HG03457 (cell line): ENCODE data around the gene FADD.
"Not testable (repeated sequence)": the region's sequence is repeated elsewhere in the genome, so short reads cannot be mapped to it uniquely, and the experiment has no call there.

Source experiments
- ATAC-seq: cut with Tn5 transposase; IDR thresholded peaks from one replicate; pipeline ENCODE4 v1.9.1; 2021; ENCODE audit warnings: moderate number of reproducible peaks; ENCODE audit not compliant: unreplicated experiment

Gene FADD

DNA sequence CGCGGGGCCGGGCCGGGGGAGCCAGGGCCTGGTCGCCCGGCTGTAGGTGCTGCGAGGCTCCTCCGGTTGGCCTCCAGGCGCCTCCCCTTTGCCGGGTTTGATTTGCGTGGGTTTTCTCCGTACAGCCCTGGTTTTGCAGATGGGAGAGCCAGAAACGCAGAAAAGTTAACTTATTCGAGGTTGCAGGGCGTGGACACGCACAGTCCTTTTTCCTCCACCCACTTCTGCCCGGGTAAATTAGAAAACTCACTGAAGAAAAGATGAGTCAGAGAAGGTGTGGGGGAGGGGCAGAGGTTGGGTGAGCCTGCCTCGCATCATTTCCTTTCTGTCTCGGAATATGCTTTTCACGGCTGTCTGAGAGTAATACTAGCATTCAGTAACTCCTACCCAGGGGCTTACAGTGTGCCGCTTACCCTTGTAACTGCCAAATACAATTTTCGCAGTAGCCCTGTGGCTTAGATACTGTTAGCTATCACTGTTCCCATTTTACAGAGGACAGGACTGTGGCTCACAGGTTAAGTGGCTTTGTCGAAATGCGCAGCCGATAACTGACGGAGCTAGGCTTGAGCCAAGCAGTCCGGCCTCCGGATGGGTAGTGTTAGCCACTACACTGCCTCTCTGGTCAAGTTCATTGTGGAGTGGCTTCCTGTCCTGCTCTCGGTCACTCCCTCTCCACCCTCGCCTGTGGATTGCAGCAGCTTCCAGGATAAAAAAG is 812 bp downstream of the FADD start:
- peak; percentile 38 for ATAC-seq

DNA sequence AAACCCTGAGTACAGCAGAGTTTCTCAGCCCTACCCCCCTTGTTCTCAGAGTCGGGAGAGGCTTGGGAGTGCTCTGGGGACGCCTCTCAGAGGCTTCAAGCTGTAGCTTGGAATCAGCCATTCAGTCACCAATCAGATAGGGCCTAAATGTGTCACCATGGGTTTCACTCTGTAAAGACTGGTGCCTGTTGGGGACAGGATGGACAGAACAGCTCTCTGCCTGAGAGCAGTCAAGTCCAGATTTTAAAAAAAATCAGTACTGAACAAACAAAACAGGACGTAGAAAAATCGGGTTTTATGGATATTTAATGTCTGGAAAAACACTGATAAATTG is 1.3 kb downstream of the FADD start:
- ATAC-seq: no peak

- no peak for ATAC-seq
Measured at GRCh38 chr11:70205049-70205725, 2.1 kb downstream of the FADD start.

DNA sequence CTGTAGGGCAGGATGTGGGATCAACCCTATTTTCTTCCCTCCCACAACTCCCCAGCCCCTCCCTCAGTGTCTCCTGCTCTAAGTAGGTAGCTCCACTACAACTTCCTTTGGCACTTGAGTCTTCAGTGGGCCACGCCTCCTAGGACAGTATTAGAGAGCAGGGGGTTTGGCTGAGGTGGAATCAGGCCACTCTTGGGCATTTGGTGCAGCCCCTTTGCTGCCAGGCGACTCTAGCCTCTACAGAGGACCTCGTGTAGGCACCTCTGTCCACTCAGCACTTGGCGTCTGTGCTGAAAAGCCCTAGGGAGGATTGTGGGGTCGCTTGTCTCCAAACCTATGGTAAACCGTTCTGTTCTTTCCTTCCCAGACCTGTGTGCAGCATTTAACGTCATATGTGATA is 2.7 kb downstream of the FADD start:
- ATAC-seq: no peak

DNA sequence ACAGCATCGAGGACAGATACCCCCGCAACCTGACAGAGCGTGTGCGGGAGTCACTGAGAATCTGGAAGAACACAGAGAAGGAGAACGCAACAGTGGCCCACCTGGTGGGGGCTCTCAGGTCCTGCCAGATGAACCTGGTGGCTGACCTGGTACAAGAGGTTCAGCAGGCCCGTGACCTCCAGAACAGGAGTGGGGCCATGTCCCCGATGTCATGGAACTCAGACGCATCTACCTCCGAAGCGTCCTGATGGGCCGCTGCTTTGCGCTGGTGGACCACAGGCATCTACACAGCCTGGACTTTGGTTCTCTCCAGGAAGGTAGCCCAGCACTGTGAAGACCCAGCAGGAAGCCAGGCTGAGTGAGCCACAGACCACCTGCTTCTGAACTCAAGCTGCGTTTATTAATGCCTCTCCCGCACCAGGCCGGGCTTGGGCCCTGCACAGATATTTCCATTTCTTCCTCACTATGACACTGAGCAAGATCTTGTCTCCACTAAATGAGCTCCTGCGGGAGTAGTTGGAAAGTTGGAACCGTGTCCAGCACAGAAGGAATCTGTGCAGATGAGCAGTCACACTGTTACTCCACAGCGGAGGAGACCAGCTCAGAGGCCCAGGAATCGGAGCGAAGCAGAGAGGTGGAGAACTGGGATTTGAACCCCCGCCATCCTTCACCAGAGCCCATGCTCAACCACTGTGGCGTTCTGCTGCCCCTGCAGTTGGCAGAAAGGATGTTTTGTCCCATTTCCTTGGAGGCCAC is 3.3 kb downstream of the FADD start:
- no peak for ATAC-seq

DNA sequence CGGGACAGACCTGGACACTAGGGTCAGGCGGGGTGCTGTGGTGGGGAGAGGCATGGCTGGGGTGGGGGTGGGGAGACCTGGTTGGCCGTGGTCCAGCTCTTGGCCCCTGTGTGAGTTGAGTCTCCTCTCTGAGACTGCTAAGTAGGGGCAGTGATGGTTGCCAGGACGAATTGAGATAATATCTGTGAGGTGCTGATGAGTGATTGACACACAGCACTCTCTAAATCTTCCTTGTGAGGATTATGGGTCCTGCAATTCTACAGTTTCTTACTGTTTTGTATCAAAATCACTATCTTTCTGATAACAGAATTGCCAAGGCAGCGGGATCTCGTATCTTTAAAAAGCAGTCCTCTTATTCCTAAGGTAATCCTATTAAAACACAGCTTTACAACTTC is 3.9 kb downstream of the FADD start:
- no peak for ATAC-seq

DNA sequence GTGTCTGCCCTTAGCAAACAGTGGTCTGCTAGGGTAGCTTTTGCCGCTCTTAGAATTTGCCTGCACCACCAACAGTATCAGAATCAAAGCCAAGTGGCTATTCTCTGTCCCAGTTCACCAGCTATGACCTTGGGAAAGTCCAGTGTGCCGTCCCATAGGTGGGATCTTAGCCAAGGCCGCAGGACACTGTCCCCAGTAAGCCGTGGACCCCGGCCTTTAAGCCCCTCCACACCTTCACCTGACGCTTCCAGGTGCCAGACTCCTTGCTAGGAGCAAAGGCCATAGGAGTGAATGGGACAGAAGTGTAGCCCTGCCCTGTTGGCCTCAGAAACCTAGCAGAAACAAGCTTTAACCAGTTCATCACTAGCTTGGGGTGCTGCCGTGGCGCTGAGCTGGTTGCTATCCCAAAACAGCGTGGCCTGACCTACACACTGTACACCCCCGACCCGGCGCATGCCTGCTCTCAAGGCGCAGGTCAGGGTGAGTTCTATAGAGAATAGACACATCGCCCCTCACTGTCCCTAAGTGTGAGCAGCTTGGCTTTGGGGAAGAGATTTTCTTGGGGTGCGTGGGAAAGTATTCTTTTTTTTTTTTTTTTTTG is 4.5 kb downstream of the FADD start:
- no peak for ATAC-seq

DNA sequence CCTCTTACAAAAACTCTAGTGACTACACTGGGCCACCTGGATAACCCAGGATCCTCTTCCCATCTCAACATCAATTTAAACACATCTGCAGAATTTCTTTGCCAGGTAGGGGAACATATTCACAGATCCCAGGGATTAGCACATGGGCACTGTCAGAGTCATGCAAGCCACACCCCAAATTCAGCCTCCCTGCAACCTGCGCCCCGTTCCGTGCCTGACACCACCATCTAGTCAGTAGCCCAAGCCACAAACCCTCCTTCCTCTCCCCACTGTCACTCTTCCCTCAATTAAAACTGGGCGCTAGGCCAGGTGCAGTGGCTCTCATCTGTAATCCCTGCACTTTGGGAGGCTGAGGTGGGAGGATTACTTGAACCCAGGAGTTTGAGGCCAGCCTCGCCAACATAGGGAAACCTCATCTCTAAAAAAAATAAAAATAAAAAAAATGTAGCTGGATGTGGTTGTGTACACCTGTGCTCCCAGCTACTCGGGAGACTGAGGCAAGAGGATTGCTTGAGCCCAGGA is 6.4 kb downstream of the FADD start:
- ATAC-seq: no peak

DNA sequence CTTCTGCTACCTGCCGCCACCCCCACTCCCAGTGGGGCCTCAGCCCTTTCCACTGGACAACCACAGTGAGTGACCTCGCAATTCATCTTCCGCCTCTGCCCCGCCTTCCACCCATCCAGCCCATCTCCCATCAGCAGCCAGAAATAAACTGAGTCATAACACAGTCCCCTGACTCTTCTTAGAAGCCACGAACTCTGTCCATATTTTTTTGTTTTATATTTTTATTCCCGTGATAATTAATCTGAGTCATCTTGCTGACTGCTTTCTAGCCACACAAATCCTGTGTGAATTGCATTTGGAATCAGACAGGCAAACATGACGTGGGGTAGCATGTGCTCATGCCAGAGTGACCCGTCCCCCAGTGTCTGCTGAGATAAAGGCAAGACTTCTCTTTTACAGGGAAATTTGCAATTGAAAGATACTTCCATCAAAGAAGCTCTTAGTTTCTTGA is 7.0 kb downstream of the FADD start:
- ATAC-seq: no peak

GRCh38 chr11:70210530-70210929 is 7.4 kb downstream of the FADD start:
- no peak for ATAC-seq

DNA sequence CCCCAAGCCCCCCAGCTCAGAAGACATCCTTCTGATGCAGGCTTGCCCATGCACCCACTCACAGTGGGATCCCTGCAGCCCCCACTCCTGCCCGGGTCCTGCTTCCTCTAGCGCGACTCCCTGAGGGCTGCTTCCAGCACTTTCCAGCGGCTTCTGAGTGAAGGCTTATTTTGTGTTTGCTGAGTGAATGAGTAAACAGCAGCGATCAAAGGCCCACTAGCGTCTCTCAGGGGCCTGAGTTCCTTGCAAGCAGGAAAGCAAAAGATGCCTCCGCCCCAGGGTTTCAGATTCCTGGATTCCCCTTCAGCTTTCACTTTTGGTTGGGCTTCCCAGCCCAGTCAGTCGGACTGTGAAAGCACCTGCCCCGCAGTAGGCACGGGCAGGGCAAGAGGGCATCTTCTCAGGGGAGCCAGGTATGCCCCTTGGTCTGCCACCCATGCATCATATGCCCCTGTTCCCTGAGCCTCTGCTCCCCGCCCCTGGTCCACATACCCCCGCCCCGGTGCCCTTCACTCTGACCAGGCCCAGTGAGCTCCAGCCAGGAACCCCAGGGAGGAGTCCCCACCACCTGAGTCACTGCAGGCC is 9.2 kb downstream of the FADD start:
- ATAC-seq: no peak

GRCh38 chr11:70217388-70217787 is 14.3 kb downstream of the FADD start:
- not testable (repeated sequence) for ATAC-seq

GRCh38 chr11:70218076-70218475 is 15.0 kb downstream of the FADD start:
- ATAC-seq: not testable (repeated sequence)

DNA sequence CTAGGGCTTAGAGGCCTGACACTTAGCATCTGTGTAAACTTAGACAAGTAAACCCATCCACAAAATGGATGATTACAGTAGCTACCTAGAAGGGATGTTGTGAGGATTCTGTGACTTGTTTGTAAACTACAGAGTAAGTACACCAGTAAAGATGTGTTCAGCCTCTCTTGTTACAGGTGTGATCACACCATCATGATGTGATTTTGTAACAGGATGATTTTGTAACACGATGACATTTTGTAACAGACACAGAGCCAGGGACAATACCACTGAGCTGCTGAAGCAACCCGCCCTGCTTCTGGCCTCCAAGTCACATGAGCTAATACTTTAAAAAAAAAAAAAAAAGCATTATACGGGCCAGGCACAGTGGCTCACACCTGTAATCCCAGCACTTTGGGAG is 17.0 kb downstream of the FADD start:
- no peak for ATAC-seq

DNA sequence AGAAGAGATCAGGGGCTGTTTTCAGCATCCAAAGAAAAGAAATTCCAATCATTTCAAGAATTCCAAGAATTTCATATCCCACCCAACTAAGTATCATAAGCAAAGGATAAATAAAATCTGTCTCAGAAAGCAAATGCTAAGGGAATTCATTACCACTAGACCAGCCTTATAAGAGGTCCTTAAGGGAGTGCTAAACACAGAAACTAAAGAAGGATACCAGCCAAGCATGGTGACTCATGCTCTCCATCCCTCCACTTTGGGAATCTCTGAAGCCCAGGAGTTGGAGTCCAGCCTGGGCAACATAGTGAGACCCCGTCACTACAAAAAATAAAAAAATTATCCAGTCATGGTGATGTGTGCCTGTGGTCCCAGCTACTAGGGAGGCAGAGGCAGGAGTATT is 17.8 kb downstream of the FADD start:
- no peak for ATAC-seq

DNA sequence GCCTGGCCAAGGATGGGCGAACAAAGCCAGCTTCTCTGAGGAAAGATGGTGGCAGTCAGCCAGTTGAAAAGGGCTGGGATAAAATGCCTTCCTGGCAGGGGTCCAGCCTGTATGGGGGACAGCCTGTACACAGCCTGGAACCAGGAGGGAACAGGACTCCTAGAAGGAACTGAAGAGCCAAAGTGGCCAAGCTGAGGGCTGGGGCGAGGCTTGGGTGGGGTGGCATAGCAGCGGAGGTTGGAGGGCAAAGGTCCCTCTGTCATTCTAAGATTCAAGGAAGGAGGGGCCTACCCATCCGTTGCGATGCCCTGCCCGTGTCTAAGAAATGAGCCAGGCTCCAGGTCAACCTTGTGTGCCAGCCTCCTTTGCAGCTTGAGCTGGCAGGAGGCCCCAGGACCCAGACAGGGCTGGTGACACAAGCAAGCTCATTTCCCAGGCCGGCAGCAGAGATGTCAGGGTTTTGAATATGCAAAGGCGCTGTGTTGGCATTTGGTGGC is 22.6 kb downstream of the FADD start:
- ATAC-seq: no peak

GRCh38 chr11:70226183-70226582 is 23.1 kb downstream of the FADD start:
- ATAC-seq: no peak

GRCh38 chr11:70226967-70227366 is 23.9 kb downstream of the FADD start:
- no peak for ATAC-seq

- no peak for ATAC-seq
Measured at GRCh38 chr11:70229737-70230136, 26.6 kb downstream of the FADD start.

GRCh38 chr11:70230151-70230839 is 27.2 kb downstream of the FADD start:
- no peak for ATAC-seq
